ENCODE data around the gene RXRB.

Gene RXRB

GRCh38 chr6:33169291-33170175, 30.9 kb downstream of the RXRB start:
- CTCF ChIA-PET = no interaction called here
- Histone ChIP-seq H3K36me3 (ENCODE audit: control insufficient read depth in 2 of 2, insufficient read depth in 1 of 2, low read length in 2 of 2) (no peaks in the 10 kb centered on the region), H3K9me3 (ENCODE audit: control insufficient read depth, insufficient read depth, low read depth, low read length) (no peaks in the 10 kb centered on the region), H3K4me3 (ENCODE audit: low read depth, low read length) (no peak overlapping the region), H3K27ac (ENCODE audit: extremely low read depth, low read depth, low read length) (no peak overlapping the region), H3K4me1 (ENCODE audit: control insufficient read depth, insufficient read depth, low read length) (no peaks in the 10 kb centered on the region)
- TF ChIP-seq ZNF48 (tag by site-specific recombination; IDR thresholded peaks at IDR 0.05) = no peak
- no peak for TF ChIP-seq OSR2 (tag by site-specific recombination; IDR thresholded peaks at IDR 0.05)
- TF ChIP-seq RBAK (tag by site-specific recombination; IDR thresholded peaks at IDR 0.05) = no peak
- TF ChIP-seq ZNF146 (tag by site-specific recombination; IDR thresholded peaks at IDR 0.05) = no peak
- TF ChIP-seq ZNF768 (tag by site-specific recombination; IDR thresholded peaks at IDR 0.05) = no peak
- TF ChIP-seq ZBTB8A (tag by site-specific recombination; IDR thresholded peaks at IDR 0.05) = no peak
- TF ChIP-seq ZNF335 (tag by site-specific recombination; conservative IDR thresholded peaks at IDR 0.05) = no peak
- TF ChIP-seq ZNF707 (tag by site-specific recombination; IDR thresholded peaks at IDR 0.05) = no peak
- no peak for TF ChIP-seq FEZF1 (tag by site-specific recombination; IDR thresholded peaks at IDR 0.05)
- POLR2A ChIA-PET = no interaction called here

- POLR2A ChIA-PET = no interaction called here
- CTCF ChIA-PET = no interaction called here
Observed at GRCh38 chr6:33168639-33169038, 31.8 kb downstream of the RXRB start.

GRCh38 chr6:33168284-33168601, 32.2 kb downstream of the RXRB start:
- POLR2A ChIA-PET = no interaction called here
- Histone ChIP-seq H3K36me3 (ENCODE audit: control insufficient read depth in 2 of 2, insufficient read depth in 1 of 2, low read length in 2 of 2) (no peaks in the 10 kb centered on the region), H3K4me1 (ENCODE audit: control insufficient read depth, insufficient read depth, low read length) (no peaks in the 10 kb centered on the region), H3K9me3 (ENCODE audit: control insufficient read depth, insufficient read depth, low read depth, low read length) (no peaks in the 10 kb centered on the region), H3K27ac (ENCODE audit: extremely low read depth, low read depth, low read length) (no peak overlapping the region), H3K4me3 (ENCODE audit: low read depth, low read length) (no peak overlapping the region)
- CTCF ChIA-PET = no interaction called here
- TF ChIP-seq EGR2 (tag by site-specific recombination; IDR thresholded peaks at IDR 0.05; ENCODE audit: low read depth) (peak; percentile 90), GLIS2 (tag by site-specific recombination; IDR thresholded peaks at IDR 0.05) (no peak), KLF17 (tag by site-specific recombination; IDR thresholded peaks at IDR 0.05) (no peak), PRDM4 (tag by site-specific recombination; IDR thresholded peaks at IDR 0.05) (no peak), ZFHX2 (tag by site-specific recombination; conservative IDR thresholded peaks at IDR 0.05) (peak; percentile 68), ZFP69B (tag by site-specific recombination; IDR thresholded peaks at IDR 0.05) (no peak), ZNF239 (tag by site-specific recombination; IDR thresholded peaks at IDR 0.05) (no peak), TSHZ1 (tag by site-specific recombination; IDR thresholded peaks at IDR 0.05; ENCODE audit: borderline replicate concordance) (no peak), ZNF37A (tag by site-specific recombination; IDR thresholded peaks at IDR 0.05) (no peak), ZFP41 (tag by site-specific recombination; IDR thresholded peaks at IDR 0.05; ENCODE audit: borderline replicate concordance) (no peak), ZNF211 (tag by site-specific recombination; IDR thresholded peaks at IDR 0.05; ENCODE audit: low read depth) (no peak), ZBTB49 (tag by site-specific recombination; IDR thresholded peaks at IDR 0.05; ENCODE audit: low read depth) (no peak)

More at GRCh38 chr6:33168639-33169038, 31.8 kb downstream of the RXRB start:
- Histone ChIP-seq H3K36me3 (ENCODE audit: control insufficient read depth in 2 of 2, insufficient read depth in 1 of 2, low read length in 2 of 2) (no peaks in the 10 kb centered on the region), H3K9me3 (ENCODE audit: control insufficient read depth, insufficient read depth, low read depth, low read length) (no peaks in the 10 kb centered on the region), H3K4me1 (ENCODE audit: control insufficient read depth, insufficient read depth, low read length) (no peaks in the 10 kb centered on the region), H3K4me3 (ENCODE audit: low read depth, low read length) (no peak overlapping the region), H3K27ac (ENCODE audit: extremely low read depth, low read depth, low read length) (no peak overlapping the region)
- TF ChIP-seq ZNF660 (tag by site-specific recombination; IDR thresholded peaks at IDR 0.05) (no peak), ZNF221 (tag by site-specific recombination; IDR thresholded peaks at IDR 0.05; ENCODE audit: borderline replicate concordance) (no peak), ZNF792 (tag by site-specific recombination; IDR thresholded peaks at IDR 0.05) (no peak), GLIS2 (tag by site-specific recombination; IDR thresholded peaks at IDR 0.05) (0 out of 2 replicates have a peak, but pooled peaks have one; percentile 9)
